PC-3 (cell line): ENCODE results near the gene HDHD3.

Source experiments
- CTCF ChIP-seq: fragments of 300-600 bp; sonication (generic); conservative IDR thresholded peaks from 2 replicates; pipeline ENCODE4 v1.5.1; 2017; ENCODE audit warnings: antibody characterized with exemption, low read depth, mild to moderate bottlenecking, low read length
- EZH2 ChIP-seq: fragments of 300-600 bp; sonication (generic); IDR thresholded peaks from one replicate; pipeline ENCODE4 v1.6.1; 2017; ENCODE audit warnings: antibody characterized with exemption, mild to moderate bottlenecking, low read length; ENCODE audit not compliant: unreplicated experiment
- EZH2phosphoT487 ChIP-seq: fragments of 300-600 bp; sonication (generic); IDR thresholded peaks from 2 replicates; pipeline ENCODE4 v1.6.1; 2018; ENCODE audit warnings: mild to moderate bottlenecking, antibody characterized with exemption, low read length, borderline replicate concordance

GRCh38 chr9:113386571-113387393 is 10.0 kb upstream of the HDHD3 start:
- no peak for TF ChIP-seq CTCF
- TF ChIP-seq EZH2 = no peak
- TF ChIP-seq EZH2phosphoT487 = no peak
